B cell (primary cell): Measurements from ENCODE around the gene SLC43A1.

Experiments used
- EZH2 ChIP-seq: IDR thresholded peaks from 2 replicates; pipeline ENCODE4 v1.6.1; 2012; ENCODE audit warnings: borderline replicate concordance, low read depth, mild to moderate bottlenecking, moderate library complexity, low read length; ENCODE audit not compliant: insufficient read depth, poor library complexity, severe bottlenecking
- TF ChIP-seq, protein P1 (sequence below): fragments of 200-600 bp; IDR thresholded peaks from one replicate; pipeline ENCODE4 v1.8.0; 2022; ENCODE audit warnings: antibody characterized with exemption, mild to moderate bottlenecking

DNA sequence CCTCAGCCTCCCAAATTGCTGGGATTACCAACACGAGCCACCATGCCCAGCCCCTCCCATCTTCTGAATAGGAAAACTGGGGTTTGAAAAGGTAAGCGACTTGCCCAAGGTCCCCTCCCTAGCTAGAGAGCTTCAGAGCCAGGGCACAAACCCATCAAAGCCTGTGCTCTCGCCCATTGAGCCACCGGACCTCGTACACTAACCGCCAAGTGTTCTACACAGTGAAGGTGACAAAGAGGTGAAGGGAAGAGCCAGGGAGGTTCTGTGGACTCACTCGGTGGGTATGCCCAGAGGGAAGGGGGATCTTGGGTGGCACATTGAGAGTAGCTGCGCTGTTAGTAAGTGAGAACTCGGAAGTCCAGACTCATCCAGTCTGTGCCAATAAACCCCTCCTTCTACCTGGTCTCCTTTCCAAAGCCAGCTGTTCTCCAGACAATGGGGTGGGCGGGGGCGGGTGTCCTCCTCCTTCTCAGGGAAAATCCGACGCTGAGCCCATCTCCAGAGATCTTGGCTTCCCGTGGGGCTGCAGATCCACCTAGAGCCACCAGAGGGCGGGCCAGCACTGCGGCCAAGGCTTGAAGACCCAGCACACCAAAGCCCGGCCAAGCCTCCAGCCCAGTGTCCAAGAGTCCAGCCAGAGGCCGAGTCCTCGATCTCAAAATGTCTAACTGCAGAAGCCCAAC, 58.4 kb downstream of the SLC43A1 start:
- TF ChIP-seq, protein P1, sequence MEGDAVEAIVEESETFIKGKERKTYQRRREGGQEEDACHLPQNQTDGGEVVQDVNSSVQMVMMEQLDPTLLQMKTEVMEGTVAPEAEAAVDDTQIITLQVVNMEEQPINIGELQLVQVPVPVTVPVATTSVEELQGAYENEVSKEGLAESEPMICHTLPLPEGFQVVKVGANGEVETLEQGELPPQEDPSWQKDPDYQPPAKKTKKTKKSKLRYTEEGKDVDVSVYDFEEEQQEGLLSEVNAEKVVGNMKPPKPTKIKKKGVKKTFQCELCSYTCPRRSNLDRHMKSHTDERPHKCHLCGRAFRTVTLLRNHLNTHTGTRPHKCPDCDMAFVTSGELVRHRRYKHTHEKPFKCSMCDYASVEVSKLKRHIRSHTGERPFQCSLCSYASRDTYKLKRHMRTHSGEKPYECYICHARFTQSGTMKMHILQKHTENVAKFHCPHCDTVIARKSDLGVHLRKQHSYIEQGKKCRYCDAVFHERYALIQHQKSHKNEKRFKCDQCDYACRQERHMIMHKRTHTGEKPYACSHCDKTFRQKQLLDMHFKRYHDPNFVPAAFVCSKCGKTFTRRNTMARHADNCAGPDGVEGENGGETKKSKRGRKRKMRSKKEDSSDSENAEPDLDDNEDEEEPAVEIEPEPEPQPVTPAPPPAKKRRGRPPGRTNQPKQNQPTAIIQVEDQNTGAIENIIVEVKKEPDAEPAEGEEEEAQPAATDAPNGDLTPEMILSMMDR, result peak; percentile 97
- TF ChIP-seq EZH2, result no peak
